ENCODE measurements around the gene ABLIM2. TPM values are rescaled to one million over a fixed set of nuclear protein-coding genes. Genes with fewer than 3 reads are reported as not detected.

The ABLIM2 gene
- polyA plus RNA-seq, 2 donors, result 12.4 to 14.4 TPM

DNA sequence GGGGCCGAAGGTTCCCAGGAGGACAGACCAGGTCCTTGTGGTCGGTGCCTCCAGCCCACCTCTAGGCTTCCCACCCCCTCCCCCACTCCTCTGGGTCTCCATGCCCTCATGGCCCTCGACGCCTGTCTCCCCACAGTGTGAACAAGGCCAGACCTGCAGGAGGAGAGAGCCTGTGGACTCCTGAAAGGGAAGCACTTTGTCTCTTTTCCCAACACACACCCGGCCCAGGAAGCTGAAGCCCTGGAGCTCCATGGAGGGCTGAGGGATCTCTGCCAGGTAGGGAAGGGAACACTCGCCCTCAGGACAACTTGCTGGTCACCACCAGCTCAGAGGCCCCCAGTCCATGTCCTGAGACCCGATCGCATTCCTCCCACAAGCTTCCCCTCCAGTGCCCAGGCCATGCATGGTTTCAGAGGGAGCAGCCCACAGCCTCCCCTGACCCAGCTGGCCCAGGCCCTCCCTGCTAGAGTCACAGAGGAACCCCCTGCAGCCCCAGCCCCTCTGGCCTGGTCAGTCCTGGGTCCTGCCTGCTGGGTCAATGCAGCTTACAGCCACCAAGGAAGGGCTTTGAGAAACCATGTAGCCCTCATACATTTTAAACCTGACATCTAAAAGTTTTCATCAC lies 60.8 kb downstream of the ABLIM2 start:
- H3K4me3 ChIP-seq (ENCODE audit: low read depth in 1 of 2, low read length in 2 of 2), result no peak overlapping the region
- no peaks in the 10 kb centered on the region for H3K27me3 ChIP-seq (ENCODE audit: control insufficient read depth in 1 of 2, insufficient read depth in 2 of 2, low read length in 2 of 2)
- H3K27ac ChIP-seq (ENCODE audit: low read depth in 2 of 2, low read length in 1 of 2), result no peak overlapping the region
- WGBS, 2 donors, result 81 to 83% methylated on average over 8 of the region's 8 CpGs
- H3K36me3 ChIP-seq (ENCODE audit: control insufficient read depth in 2 of 2, insufficient read depth in 2 of 2, low read length in 1 of 2), result peaks cover 5 to 8% of the 10 kb centered on the region in 2 donors
- peaks cover 0 to 9% of the 10 kb centered on the region in 2 donors for H3K9me3 ChIP-seq (ENCODE audit: control insufficient read depth in 2 of 2, insufficient read depth in 1 of 2, low read depth in 1 of 2, low read length in 1 of 2)
- H3K4me1 ChIP-seq (ENCODE audit: control insufficient read depth in 2 of 2, insufficient read depth in 2 of 2, low read length in 1 of 2), result no peaks in the 10 kb centered on the region

GRCh38 chr4:8097141-8097541 lies 61.5 kb downstream of the ABLIM2 start:
- H3K27ac ChIP-seq (ENCODE audit: low read depth in 2 of 2, low read length in 1 of 2), result no peak overlapping the region
- 90 to 91% methylated on average over 23 of the region's 23 CpGs for WGBS, 2 donors

DNA sequence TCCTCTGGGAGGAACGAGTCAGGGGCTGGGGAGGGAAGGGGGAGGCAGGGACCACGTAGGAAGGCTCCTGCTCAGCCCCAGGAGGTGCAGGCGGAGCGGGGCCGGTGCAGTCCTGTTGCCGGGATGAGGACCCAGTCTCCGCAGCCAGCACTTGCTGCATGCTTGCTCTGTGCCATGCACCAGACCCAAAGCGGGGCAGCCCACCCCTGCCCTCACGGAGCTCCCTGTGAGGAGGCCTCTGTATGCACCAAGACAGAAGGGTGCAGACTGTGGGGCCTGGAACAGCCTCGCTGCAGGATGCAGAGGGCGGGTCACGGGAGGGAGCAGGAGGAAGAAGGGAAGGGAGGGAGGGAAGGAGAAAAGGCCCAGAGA lies 61.9 kb downstream of the ABLIM2 start:
- no peaks in the 10 kb centered on the region for H3K4me1 ChIP-seq (ENCODE audit: control insufficient read depth in 2 of 2, insufficient read depth in 2 of 2, low read length in 1 of 2)
- peaks cover 0 to 9% of the 10 kb centered on the region in 2 donors for H3K9me3 ChIP-seq (ENCODE audit: control insufficient read depth in 2 of 2, insufficient read depth in 1 of 2, low read depth in 1 of 2, low read length in 1 of 2)
- 72 to 78% methylated on average over 10 to 12 of the region's 12 CpGs for WGBS, 2 donors
- peaks cover 5 to 8% of the 10 kb centered on the region in 2 donors for H3K36me3 ChIP-seq (ENCODE audit: control insufficient read depth in 2 of 2, insufficient read depth in 2 of 2, low read length in 1 of 2)
- H3K27me3 ChIP-seq (ENCODE audit: control insufficient read depth in 1 of 2, insufficient read depth in 2 of 2, low read length in 2 of 2), result no peaks in the 10 kb centered on the region
- H3K4me3 ChIP-seq (ENCODE audit: low read depth in 1 of 2, low read length in 2 of 2), result no peak overlapping the region
- no peak overlapping the region for H3K27ac ChIP-seq (ENCODE audit: low read depth in 2 of 2, low read length in 1 of 2)

More at GRCh38 chr4:8097141-8097541, 61.5 kb downstream of the ABLIM2 start:
- Histone ChIP-seq H3K36me3 (ENCODE audit: control insufficient read depth in 2 of 2, insufficient read depth in 2 of 2, low read length in 1 of 2) (peaks cover 5 to 8% of the 10 kb centered on the region in 2 donors), H3K4me3 (ENCODE audit: low read depth in 1 of 2, low read length in 2 of 2) (no peak overlapping the region), H3K27me3 (ENCODE audit: control insufficient read depth in 1 of 2, insufficient read depth in 2 of 2, low read length in 2 of 2) (no peaks in the 10 kb centered on the region), H3K4me1 (ENCODE audit: control insufficient read depth in 2 of 2, insufficient read depth in 2 of 2, low read length in 1 of 2) (no peaks in the 10 kb centered on the region), H3K9me3 (ENCODE audit: control insufficient read depth in 2 of 2, insufficient read depth in 1 of 2, low read depth in 1 of 2, low read length in 1 of 2) (peaks cover 0 to 9% of the 10 kb centered on the region in 2 donors)

DNA sequence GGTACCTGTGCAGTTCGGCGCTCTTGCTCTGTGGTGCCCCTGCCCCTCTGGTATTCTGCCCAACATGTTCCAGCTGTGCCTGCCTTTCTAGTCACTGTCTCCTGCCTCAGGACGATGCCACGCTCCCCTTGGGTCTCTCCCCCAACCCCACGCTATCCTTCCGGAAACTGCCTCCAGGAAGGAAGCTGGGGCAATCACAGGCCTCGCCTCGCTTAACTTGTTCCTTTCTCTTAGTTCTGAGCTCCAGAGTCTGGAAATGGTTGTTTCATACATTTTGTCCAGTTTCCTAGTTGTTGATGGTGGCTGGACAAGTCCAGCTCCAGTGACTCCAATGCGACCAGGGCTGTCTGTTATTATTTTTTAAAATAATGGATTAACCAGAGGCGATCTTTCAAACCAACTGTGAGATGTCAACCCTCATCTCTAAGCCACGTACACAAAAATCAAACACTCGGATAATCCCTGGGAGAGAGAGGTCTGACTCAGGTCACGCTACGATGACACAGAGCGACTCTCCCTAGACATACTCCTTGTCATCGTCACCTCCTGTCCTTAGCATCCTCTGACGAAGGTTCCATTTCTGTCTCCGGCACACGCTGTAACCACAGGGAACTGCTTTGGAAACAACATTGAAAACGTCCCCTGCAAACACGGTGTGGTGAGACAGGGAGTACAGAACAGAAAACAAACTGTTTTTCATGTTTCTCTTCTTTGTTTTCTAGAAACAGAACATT lies 62.5 kb downstream of the ABLIM2 start:
- Histone ChIP-seq H3K27me3 (ENCODE audit: control insufficient read depth in 1 of 2, insufficient read depth in 2 of 2, low read length in 2 of 2) (no peaks in the 10 kb centered on the region), H3K36me3 (ENCODE audit: control insufficient read depth in 2 of 2, insufficient read depth in 2 of 2, low read length in 1 of 2) (peaks cover 5 to 8% of the 10 kb centered on the region in 2 donors), H3K27ac (ENCODE audit: low read depth in 2 of 2, low read length in 1 of 2) (peak overlapping the region in 1 of 2 donors; percentile 19), H3K4me3 (ENCODE audit: low read depth in 1 of 2, low read length in 2 of 2) (no peak overlapping the region), H3K9me3 (ENCODE audit: control insufficient read depth in 2 of 2, insufficient read depth in 1 of 2, low read depth in 1 of 2, low read length in 1 of 2) (peaks cover 0 to 9% of the 10 kb centered on the region in 2 donors), H3K4me1 (ENCODE audit: control insufficient read depth in 2 of 2, insufficient read depth in 2 of 2, low read length in 1 of 2) (no peaks in the 10 kb centered on the region)
- WGBS, 2 donors, result 76 to 81% methylated on average over 21 of the region's 21 CpGs

GRCh38 chr4:8093587-8094274 lies 64.9 kb downstream of the ABLIM2 start:
- H3K9me3 ChIP-seq (ENCODE audit: control insufficient read depth in 2 of 2, insufficient read depth in 1 of 2, low read depth in 1 of 2, low read length in 1 of 2), result peaks cover 0 to 9% of the 10 kb centered on the region in 2 donors
- 92 to 97% methylated on average over 2 of the region's 2 CpGs for WGBS, 2 donors
- H3K27me3 ChIP-seq (ENCODE audit: control insufficient read depth in 1 of 2, insufficient read depth in 2 of 2, low read length in 2 of 2), result no peaks in the 10 kb centered on the region
- no peak overlapping the region for H3K4me3 ChIP-seq (ENCODE audit: low read depth in 1 of 2, low read length in 2 of 2)
- H3K4me1 ChIP-seq (ENCODE audit: control insufficient read depth in 2 of 2, insufficient read depth in 2 of 2, low read length in 1 of 2), result peaks cover 0 to 2% of the 10 kb centered on the region in 2 donors
- no peak overlapping the region for H3K27ac ChIP-seq (ENCODE audit: low read depth in 2 of 2, low read length in 1 of 2)
- peaks cover 5 to 8% of the 10 kb centered on the region in 2 donors for H3K36me3 ChIP-seq (ENCODE audit: control insufficient read depth in 2 of 2, insufficient read depth in 2 of 2, low read length in 1 of 2)

DNA sequence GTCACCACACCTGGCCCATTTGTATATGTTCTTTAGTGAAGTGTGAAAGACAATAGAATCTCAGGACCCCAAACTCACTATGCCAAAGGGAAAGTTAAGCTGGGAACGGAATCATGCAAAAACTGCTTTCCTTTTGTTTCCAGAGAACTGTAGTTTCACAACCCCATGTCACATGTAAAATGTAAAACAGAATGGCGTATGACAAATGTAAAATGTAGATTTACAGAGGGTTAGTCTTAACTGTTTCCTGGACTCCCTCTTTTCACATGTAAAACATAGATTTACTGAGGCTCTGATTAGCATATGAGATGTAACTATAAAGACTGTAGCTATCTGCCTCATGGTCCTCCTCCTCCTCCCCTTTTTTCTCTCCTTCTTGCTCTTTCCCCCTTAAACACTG lies 66.3 kb downstream of the ABLIM2 start:
- H3K4me1 ChIP-seq (ENCODE audit: control insufficient read depth in 2 of 2, insufficient read depth in 2 of 2, low read length in 1 of 2), result peaks cover 0 to 2% of the 10 kb centered on the region in 2 donors
- H3K36me3 ChIP-seq (ENCODE audit: control insufficient read depth in 2 of 2, insufficient read depth in 2 of 2, low read length in 1 of 2), result peaks cover 4 to 5% of the 10 kb centered on the region in 2 donors
- H3K4me3 ChIP-seq (ENCODE audit: low read depth in 1 of 2, low read length in 2 of 2), result no peak overlapping the region
- 89 to 91% methylated on average over 2 of the region's 2 CpGs for WGBS, 2 donors
- H3K9me3 ChIP-seq (ENCODE audit: control insufficient read depth in 2 of 2, insufficient read depth in 1 of 2, low read depth in 1 of 2, low read length in 1 of 2), result peaks cover 0 to 9% of the 10 kb centered on the region in 2 donors
- H3K27me3 ChIP-seq (ENCODE audit: control insufficient read depth in 1 of 2, insufficient read depth in 2 of 2, low read length in 2 of 2), result no peaks in the 10 kb centered on the region
- no peak overlapping the region for H3K27ac ChIP-seq (ENCODE audit: low read depth in 2 of 2, low read length in 1 of 2)

GRCh38 chr4:8090744-8091301 lies 67.8 kb downstream of the ABLIM2 start:
- H3K4me3 ChIP-seq (ENCODE audit: low read depth in 1 of 2, low read length in 2 of 2), result no peak overlapping the region
- 76 to 77% methylated on average over 12 of the region's 12 CpGs for WGBS, 2 donors
- peaks cover 0 to 2% of the 10 kb centered on the region in 2 donors for H3K4me1 ChIP-seq (ENCODE audit: control insufficient read depth in 2 of 2, insufficient read depth in 2 of 2, low read length in 1 of 2)
- H3K27ac ChIP-seq (ENCODE audit: low read depth in 2 of 2, low read length in 1 of 2), result no peak overlapping the region
- H3K27me3 ChIP-seq (ENCODE audit: control insufficient read depth in 1 of 2, insufficient read depth in 2 of 2, low read length in 2 of 2), result no peaks in the 10 kb centered on the region
- peaks cover 0 to 6% of the 10 kb centered on the region in 2 donors for H3K9me3 ChIP-seq (ENCODE audit: control insufficient read depth in 2 of 2, insufficient read depth in 1 of 2, low read depth in 1 of 2, low read length in 1 of 2)
- H3K36me3 ChIP-seq (ENCODE audit: control insufficient read depth in 2 of 2, insufficient read depth in 2 of 2, low read length in 1 of 2), result peaks cover 0 to 5% of the 10 kb centered on the region in 2 donors

GRCh38 chr4:8090312-8090711 lies 68.3 kb downstream of the ABLIM2 start:
- WGBS, 2 donors, result 50 to 58% methylated on average over 4 of the region's 4 CpGs
- Histone ChIP-seq H3K4me1 (ENCODE audit: control insufficient read depth in 2 of 2, insufficient read depth in 2 of 2, low read length in 1 of 2) (peaks cover 0 to 2% of the 10 kb centered on the region in 2 donors), H3K27ac (ENCODE audit: low read depth in 2 of 2, low read length in 1 of 2) (no peak overlapping the region), H3K9me3 (ENCODE audit: control insufficient read depth in 2 of 2, insufficient read depth in 1 of 2, low read depth in 1 of 2, low read length in 1 of 2) (peaks cover 0 to 3% of the 10 kb centered on the region in 2 donors), H3K27me3 (ENCODE audit: control insufficient read depth in 1 of 2, insufficient read depth in 2 of 2, low read length in 2 of 2) (no peaks in the 10 kb centered on the region), H3K36me3 (ENCODE audit: control insufficient read depth in 2 of 2, insufficient read depth in 2 of 2, low read length in 1 of 2) (no peaks in the 10 kb centered on the region), H3K4me3 (ENCODE audit: low read depth in 1 of 2, low read length in 2 of 2) (no peak overlapping the region)

- Histone ChIP-seq H3K36me3 (ENCODE audit: control insufficient read depth in 2 of 2, insufficient read depth in 2 of 2, low read length in 1 of 2) (no peaks in the 10 kb centered on the region), H3K27ac (ENCODE audit: low read depth in 2 of 2, low read length in 1 of 2) (no peak overlapping the region), H3K4me1 (ENCODE audit: control insufficient read depth in 2 of 2, insufficient read depth in 2 of 2, low read length in 1 of 2) (peaks cover 0 to 2% of the 10 kb centered on the region in 2 donors), H3K27me3 (ENCODE audit: control insufficient read depth in 1 of 2, insufficient read depth in 2 of 2, low read length in 2 of 2) (no peaks in the 10 kb centered on the region), H3K4me3 (ENCODE audit: low read depth in 1 of 2, low read length in 2 of 2) (no peak overlapping the region), H3K9me3 (ENCODE audit: control insufficient read depth in 2 of 2, insufficient read depth in 1 of 2, low read depth in 1 of 2, low read length in 1 of 2) (peaks cover 0 to 3% of the 10 kb centered on the region in 2 donors)
- 75 to 78% methylated on average over 6 to 7 of the region's 7 CpGs for WGBS, 2 donors
These were observed 68.8 kb downstream of the ABLIM2 start for GRCh38 chr4:8089862-8090261.

Data from esophagus (tissue), 2 donors.